Measurements from ENCODE around the gene MINDY4B.

DNA sequence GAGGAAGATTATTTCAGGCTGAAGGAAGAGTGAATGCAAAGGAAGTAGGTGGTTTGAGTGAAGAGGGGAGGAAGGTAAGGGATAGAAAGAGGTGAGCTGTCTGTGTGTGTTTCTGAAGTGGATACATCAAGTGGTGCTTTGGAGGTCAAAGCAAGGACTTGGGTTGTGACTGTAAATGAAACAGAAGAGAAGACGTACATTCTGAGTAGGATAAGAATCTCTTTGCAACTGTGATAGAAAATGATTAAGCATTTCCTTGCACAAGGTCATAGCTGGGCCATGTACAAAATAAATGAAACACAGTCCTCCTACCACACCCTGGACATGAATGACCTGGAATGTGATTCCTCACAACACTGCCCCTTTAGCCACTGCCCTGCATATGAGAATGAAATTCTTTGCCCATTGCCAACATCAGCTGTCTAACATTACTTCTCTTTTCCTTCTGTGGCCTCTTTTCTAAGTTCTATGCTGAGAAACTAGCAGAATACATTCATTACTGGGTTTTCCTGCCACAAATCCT lies 28.3 kb upstream of the MINDY4B start:
- no peak for TF ChIP-seq JUND (IDR thresholded peaks at IDR 0.05)
- no peak for TF ChIP-seq CTCF (IDR thresholded peaks at IDR 0.05)
- no peak for TF ChIP-seq GATA2 (CRISPR knock-in tag; IDR thresholded peaks at IDR 0.05)
- TF ChIP-seq EZH2phosphoT487 (IDR thresholded peaks at IDR 0.05; ENCODE audit: borderline replicate concordance, low read depth), result no peak
- TF ChIP-seq, protein P1, sequence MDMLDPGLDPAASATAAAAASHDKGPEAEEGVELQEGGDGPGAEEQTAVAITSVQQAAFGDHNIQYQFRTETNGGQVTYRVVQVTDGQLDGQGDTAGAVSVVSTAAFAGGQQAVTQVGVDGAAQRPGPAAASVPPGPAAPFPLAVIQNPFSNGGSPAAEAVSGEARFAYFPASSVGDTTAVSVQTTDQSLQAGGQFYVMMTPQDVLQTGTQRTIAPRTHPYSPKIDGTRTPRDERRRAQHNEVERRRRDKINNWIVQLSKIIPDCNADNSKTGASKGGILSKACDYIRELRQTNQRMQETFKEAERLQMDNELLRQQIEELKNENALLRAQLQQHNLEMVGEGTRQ (IDR thresholded peaks at IDR 0.05; ENCODE audit: borderline replicate concordance, low read depth, low read length), result no peak
- no peak for TF ChIP-seq POLR2AphosphoS5 (IDR thresholded peaks at IDR 0.05; ENCODE audit: low read depth, low read length)
- TF ChIP-seq FOXM1 (IDR thresholded peaks at IDR 0.05; ENCODE audit: low read depth), result no peak
- no peak for TF ChIP-seq YY1 (IDR thresholded peaks at IDR 0.05; ENCODE audit: low read depth)
- TF ChIP-seq CHD2 (IDR thresholded peaks at IDR 0.05; ENCODE audit: low read length, partially characterized antibody), result no peak
- TF ChIP-seq, protein P2, sequence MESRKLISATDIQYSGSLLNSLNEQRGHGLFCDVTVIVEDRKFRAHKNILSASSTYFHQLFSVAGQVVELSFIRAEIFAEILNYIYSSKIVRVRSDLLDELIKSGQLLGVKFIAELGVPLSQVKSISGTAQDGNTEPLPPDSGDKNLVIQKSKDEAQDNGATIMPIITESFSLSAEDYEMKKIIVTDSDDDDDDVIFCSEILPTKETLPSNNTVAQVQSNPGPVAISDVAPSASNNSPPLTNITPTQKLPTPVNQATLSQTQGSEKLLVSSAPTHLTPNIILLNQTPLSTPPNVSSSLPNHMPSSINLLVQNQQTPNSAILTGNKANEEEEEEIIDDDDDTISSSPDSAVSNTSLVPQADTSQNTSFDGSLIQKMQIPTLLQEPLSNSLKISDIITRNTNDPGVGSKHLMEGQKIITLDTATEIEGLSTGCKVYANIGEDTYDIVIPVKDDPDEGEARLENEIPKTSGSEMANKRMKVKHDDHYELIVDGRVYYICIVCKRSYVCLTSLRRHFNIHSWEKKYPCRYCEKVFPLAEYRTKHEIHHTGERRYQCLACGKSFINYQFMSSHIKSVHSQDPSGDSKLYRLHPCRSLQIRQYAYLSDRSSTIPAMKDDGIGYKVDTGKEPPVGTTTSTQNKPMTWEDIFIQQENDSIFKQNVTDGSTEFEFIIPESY (IDR thresholded peaks at IDR 0.05; ENCODE audit: borderline replicate concordance, low read depth), result no peak
- TF ChIP-seq SIN3A (IDR thresholded peaks at IDR 0.05; ENCODE audit: borderline replicate concordance, low read depth, low read length), result no peak

Data from SK-N-SH (cell line).